A549 (cell line): ENCODE results near the gene MCM10. TPM values are rescaled to one million over a fixed set of nuclear protein-coding genes. Genes with fewer than 3 reads are reported as not detected.

ENCODE experiments used
- ATAC-seq, 2 experiments: fragments of 200-7000 bp in 1 of 2; fragments of >200 bp in 1 of 2; cut with Nextera tagmentation in 1 of 2; cut with Tn5 transposase in 1 of 2; 3 replicates each; pipeline versions ENCODE4 v1.8.0 to v1.9.1; 2018 to 2020; ENCODE audit warnings: mild to moderate bottlenecking in 1 of 2, moderate library complexity in 1 of 2
- CTCF ChIA-PET: fragments of 300-600 bp; sonication (Branson Sonifier 250); formaldehyde crosslinking; extraction: SDS; loops from one replicate; lab custom pipeline; 2021; ENCODE audit warnings: antibody characterized with exemption, inconsistent platforms; lab: Yijun Ruan, JAX
- POLR2A ChIA-PET: fragments of 350-600 bp; formaldehyde crosslinking; extraction: SDS; loops from one replicate; lab custom pipeline; 2021; ENCODE audit warnings: antibody characterized with exemption, inconsistent platforms; lab: Yijun Ruan, JAX
- DNase-seq, 2 experiments: peaks; one replicate each; pipeline versions ENCODE4 v3.0.0 to v3.0.0-alpha.2; 2011 to 2016; ENCODE audit warnings: low read depth in 1 of 2, low spot score in 1 of 2
- FAIRE-seq: peaks from 2 replicates; lab custom pipeline; 2011; peaks lifted over from hg19 to GRCh38; lab: Jason Lieb, UNC
- H3K27ac ChIP-seq, 2 experiments: fragments of >200 bp; sonication (Bioruptor Twin); formaldehyde crosslinking; 3 replicates each; pipeline ENCODE4 v1.5.1; 2016 to 2017
- H3K4me1 ChIP-seq: fragments of >200 bp; sonication (Bioruptor Twin); formaldehyde crosslinking; 3 replicates; pipeline ENCODE4 v1.6.1; 2016
- H3K4me2 ChIP-seq: fragments of >200 bp; sonication (Bioruptor Twin); formaldehyde crosslinking; 3 replicates; pipeline ENCODE4 v1.6.1; 2016
- H3K4me3 ChIP-seq: fragments of >200 bp; sonication (Bioruptor Twin); formaldehyde crosslinking; 3 replicates; pipeline ENCODE4 v1.5.1; 2016
- H3K9me3 ChIP-seq: fragments of >200 bp; sonication (Bioruptor Twin); formaldehyde crosslinking; 3 replicates; pipeline ENCODE4 v1.6.1; 2016
- CEBPB ChIP-seq, 2 experiments: fragments of >200 bp in 1 of 2; sonication (Bioruptor Twin) in 1 of 2; formaldehyde crosslinking in 1 of 2; IDR thresholded peaks; 2 replicates each; pipeline ENCODE4 v1.6.1; 2012 to 2016
- CHD4 ChIP-seq: fragments of 200-600 bp; sonication (generic); IDR thresholded peaks from 2 replicates; pipeline ENCODE4 v1.6.1; 2016; ENCODE audit warnings: antibody characterized with exemption, mild to moderate bottlenecking, borderline replicate concordance
- EHMT2 ChIP-seq: fragments of 200-600 bp; sonication (generic); IDR thresholded peaks from 2 replicates; pipeline ENCODE4 v1.6.1; 2016; ENCODE audit warnings: antibody characterized with exemption, low read depth, mild to moderate bottlenecking, moderate library complexity
- EP300 ChIP-seq, 2 experiments: fragments of >200 bp; sonication (Bioruptor Twin); formaldehyde crosslinking; IDR thresholded peaks; 2 replicates in 1 of 2; 3 replicates in 1 of 2; pipeline ENCODE4 v1.6.1; 2016 to 2017
- ESRRA ChIP-seq: fragments of 150-350 bp; IDR thresholded peaks from 2 replicates; pipeline ENCODE4 v1.6.1; 2014; ENCODE audit warnings: mild to moderate bottlenecking, low read length, borderline replicate concordance
- HDAC2 ChIP-seq: fragments of 200-600 bp; sonication (generic); IDR thresholded peaks from 2 replicates; pipeline ENCODE4 v1.6.1; 2016
- HOXA7 ChIP-seq: fragments of 250-450 bp; sonication (Bioruptor Pico); IDR thresholded peaks from 2 replicates; pipeline ENCODE4 v1.5.0; 2020; ENCODE audit warnings: mild to moderate bottlenecking, moderate library complexity
- JUN ChIP-seq, 2 experiments: fragments of >200 bp; sonication (Bioruptor Twin); formaldehyde crosslinking; IDR thresholded peaks; 2 replicates in 1 of 2; 3 replicates in 1 of 2; pipeline ENCODE4 v1.6.1; 2016 to 2017
- JUNB ChIP-seq: fragments of >200 bp; sonication (Bioruptor Twin); formaldehyde crosslinking; IDR thresholded peaks from 2 replicates; pipeline ENCODE4 v1.6.1; 2016
- MAZ ChIP-seq: fragments of 150-350 bp; IDR thresholded peaks from 2 replicates; pipeline ENCODE4 v1.6.1; 2014; ENCODE audit warnings: antibody characterized with exemption, low read depth, low read length, borderline replicate concordance
- NFE2L2 ChIP-seq: fragments of 150-350 bp; conservative IDR thresholded peaks from 2 replicates; pipeline ENCODE4 v1.6.1; 2014; ENCODE audit warnings: low read length
- RCOR1 ChIP-seq: fragments of 150-350 bp; IDR thresholded peaks from 2 replicates; pipeline ENCODE4 v1.6.1; 2014; ENCODE audit warnings: antibody characterized with exemption, low read length, low read depth
- RFX5 ChIP-seq: fragments of 450-650 bp; IDR thresholded peaks from 2 replicates; pipeline ENCODE4 v1.7.1; 2014; ENCODE audit warnings: antibody characterized with exemption, mild to moderate bottlenecking, moderate library complexity
- SMC3 ChIP-seq: fragments of >200 bp; sonication (Bioruptor Twin); formaldehyde crosslinking; IDR thresholded peaks from 3 replicates; pipeline ENCODE4 v1.6.1; 2018; ENCODE audit warnings: inconsistent platforms
- TP53 ChIP-seq: fragments of 250-450 bp; sonication (Bioruptor Pico); IDR thresholded peaks from 2 replicates; pipeline ENCODE4 v1.5.0; 2021; ENCODE audit warnings: mild to moderate bottlenecking, moderate library complexity
- WGBS: methylation state at CpG from one replicate; pipeline ENCODE4 v1.1.6; 2017; ENCODE audit errors: missing lambda C conversion rate; 5-methylcytosine and 5-hydroxymethylcytosine counted together
- polyA plus RNA-seq, 4 experiments: library from polyadenylated mRNA; depleted of rRNA in 3 of 4; stranded (reverse); fragments of >200 nt; fragmentation: RNase III in 1 of 4; extraction: RNeasy Plus Mini Kit Qiagen cat#74134 plus additional on column Dnase treatment in 1 of 4; gene quantifications; 2 replicates in 3 of 4; 3 replicates in 1 of 4; pipeline ENCODE4 v1.2.3, GENCODE V29; 2011 to 2017
- TF ChIP-seq, protein P1 (sequence below): fragments of >200 bp; sonication (Bioruptor Twin); formaldehyde crosslinking; IDR thresholded peaks from 2 replicates; pipeline ENCODE4 v1.6.1; 2016
- TF ChIP-seq, protein P2 (sequence below): fragments of 450-650 bp; IDR thresholded peaks from 2 replicates; pipeline ENCODE4 v1.6.1; 2014; ENCODE audit warnings: antibody characterized with exemption
- TF ChIP-seq, protein P3 (sequence below): fragments of 200-600 bp; sonication (generic); IDR thresholded peaks from 2 replicates; pipeline ENCODE4 v1.6.1; 2016; ENCODE audit warnings: antibody characterized with exemption, mild to moderate bottlenecking, moderate library complexity
- TF ChIP-seq, protein P4 (sequence below): IDR thresholded peaks from 2 replicates; pipeline ENCODE4 v1.6.1; 2012

Gene MCM10
- polyA plus RNA-seq, 2 of the 4 experiments (the other 2 are of a cell fraction), result 24.3 to 24.4 TPM

DNA sequence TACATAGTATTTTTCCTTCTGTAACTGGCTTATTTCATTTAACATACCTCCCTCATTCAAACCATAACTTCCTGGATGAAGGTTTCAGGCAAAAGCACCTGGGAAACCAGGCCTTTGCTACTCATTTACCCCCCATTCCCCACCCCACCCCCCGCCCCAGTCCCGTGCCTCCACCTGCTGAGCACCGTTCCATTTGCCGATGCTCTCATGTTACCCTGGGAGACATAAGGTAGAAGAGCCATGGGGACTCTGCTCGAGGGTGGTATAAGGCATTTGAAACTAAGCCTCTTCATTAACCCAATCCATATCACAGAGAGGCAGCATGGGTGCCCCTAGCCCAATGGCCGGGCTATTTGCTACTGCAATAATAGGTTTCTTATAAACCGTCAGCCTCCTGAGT lies 22.2 kb upstream of the MCM10 start:
- POLR2A ChIA-PET, result no interaction called here
- 79% methylated on average over 4 of the region's 7 CpGs for WGBS
- Histone ChIP-seq H3K4me1 (no peaks in the 10 kb centered on the region), H3K27ac (no peak overlapping the region), H3K4me3 (no peak overlapping the region), H3K9me3 (no peaks in the 10 kb centered on the region), H3K4me2 (no peak overlapping the region)
- no peak for ATAC-seq
- no peak for FAIRE-seq
- TF ChIP-seq, protein P1, sequence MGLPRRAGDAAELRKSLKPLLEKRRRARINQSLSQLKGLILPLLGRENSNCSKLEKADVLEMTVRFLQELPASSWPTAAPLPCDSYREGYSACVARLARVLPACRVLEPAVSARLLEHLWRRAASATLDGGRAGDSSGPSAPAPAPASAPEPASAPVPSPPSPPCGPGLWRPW, result no peak
- no peak for TF ChIP-seq SMC3
- TF ChIP-seq NFE2L2, result no peak
- no peak for TF ChIP-seq RCOR1
- no peak for TF ChIP-seq JUN (IDR thresholded peaks at IDR 0.05)
- TF ChIP-seq MAZ, result no peak
- TF ChIP-seq JUNB, result no peak
- no peak for TF ChIP-seq CEBPB (IDR thresholded peaks at IDR 0.05)
- TF ChIP-seq TP53 (CRISPR knock-in tag), result no peak
- no peak for TF ChIP-seq EP300 (IDR thresholded peaks at IDR 0.05)
- TF ChIP-seq, protein P2, sequence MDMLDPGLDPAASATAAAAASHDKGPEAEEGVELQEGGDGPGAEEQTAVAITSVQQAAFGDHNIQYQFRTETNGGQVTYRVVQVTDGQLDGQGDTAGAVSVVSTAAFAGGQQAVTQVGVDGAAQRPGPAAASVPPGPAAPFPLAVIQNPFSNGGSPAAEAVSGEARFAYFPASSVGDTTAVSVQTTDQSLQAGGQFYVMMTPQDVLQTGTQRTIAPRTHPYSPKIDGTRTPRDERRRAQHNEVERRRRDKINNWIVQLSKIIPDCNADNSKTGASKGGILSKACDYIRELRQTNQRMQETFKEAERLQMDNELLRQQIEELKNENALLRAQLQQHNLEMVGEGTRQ, result no peak
- TF ChIP-seq EHMT2, result no peak
- CTCF ChIA-PET, result interaction anchor here (0.6 to 1.1 kb wide), 3 partner anchors 10 to 22 kb away, joined by 3 read pairs; no protein-coding TSS in a partner anchor
- DNase-seq, result no peak

DNA sequence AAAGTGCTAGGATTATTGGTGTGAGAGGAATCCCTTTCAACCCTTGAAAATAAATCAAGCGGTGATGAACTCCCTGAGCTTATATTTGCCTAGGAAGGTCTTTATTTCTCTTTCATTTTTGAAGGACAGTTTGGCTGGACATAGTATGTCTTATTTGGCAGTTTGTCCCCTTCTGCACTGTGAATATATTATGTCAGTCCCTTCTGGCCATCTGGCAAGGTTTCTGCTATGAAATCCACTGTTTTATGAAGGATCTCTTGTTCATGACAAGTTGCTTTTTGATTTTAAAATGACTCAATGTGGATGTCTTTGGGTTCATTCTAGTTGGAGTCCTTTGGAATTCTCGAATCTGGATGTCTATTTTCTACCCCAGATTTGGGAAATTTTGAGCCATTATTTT lies 21.7 kb upstream of the MCM10 start:
- Histone ChIP-seq H3K27ac (no peak overlapping the region), H3K4me2 (no peak overlapping the region), H3K4me3 (no peak overlapping the region), H3K9me3 (no peaks in the 10 kb centered on the region), H3K4me1 (no peaks in the 10 kb centered on the region)
- FAIRE-seq (no peak), ATAC-seq (no peak), DNase-seq (no peak)
- TF ChIP-seq, protein P3, sequence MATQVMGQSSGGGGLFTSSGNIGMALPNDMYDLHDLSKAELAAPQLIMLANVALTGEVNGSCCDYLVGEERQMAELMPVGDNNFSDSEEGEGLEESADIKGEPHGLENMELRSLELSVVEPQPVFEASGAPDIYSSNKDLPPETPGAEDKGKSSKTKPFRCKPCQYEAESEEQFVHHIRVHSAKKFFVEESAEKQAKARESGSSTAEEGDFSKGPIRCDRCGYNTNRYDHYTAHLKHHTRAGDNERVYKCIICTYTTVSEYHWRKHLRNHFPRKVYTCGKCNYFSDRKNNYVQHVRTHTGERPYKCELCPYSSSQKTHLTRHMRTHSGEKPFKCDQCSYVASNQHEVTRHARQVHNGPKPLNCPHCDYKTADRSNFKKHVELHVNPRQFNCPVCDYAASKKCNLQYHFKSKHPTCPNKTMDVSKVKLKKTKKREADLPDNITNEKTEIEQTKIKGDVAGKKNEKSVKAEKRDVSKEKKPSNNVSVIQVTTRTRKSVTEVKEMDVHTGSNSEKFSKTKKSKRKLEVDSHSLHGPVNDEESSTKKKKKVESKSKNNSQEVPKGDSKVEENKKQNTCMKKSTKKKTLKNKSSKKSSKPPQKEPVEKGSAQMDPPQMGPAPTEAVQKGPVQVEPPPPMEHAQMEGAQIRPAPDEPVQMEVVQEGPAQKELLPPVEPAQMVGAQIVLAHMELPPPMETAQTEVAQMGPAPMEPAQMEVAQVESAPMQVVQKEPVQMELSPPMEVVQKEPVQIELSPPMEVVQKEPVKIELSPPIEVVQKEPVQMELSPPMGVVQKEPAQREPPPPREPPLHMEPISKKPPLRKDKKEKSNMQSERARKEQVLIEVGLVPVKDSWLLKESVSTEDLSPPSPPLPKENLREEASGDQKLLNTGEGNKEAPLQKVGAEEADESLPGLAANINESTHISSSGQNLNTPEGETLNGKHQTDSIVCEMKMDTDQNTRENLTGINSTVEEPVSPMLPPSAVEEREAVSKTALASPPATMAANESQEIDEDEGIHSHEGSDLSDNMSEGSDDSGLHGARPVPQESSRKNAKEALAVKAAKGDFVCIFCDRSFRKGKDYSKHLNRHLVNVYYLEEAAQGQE, result no peak
- no peak for TF ChIP-seq ESRRA
- no peak for TF ChIP-seq TP53 (CRISPR knock-in tag)
- TF ChIP-seq RFX5, result no peak
- no peak for TF ChIP-seq CHD4
- no peak for TF ChIP-seq HOXA7 (CRISPR knock-in tag)
- TF ChIP-seq, protein P4, sequence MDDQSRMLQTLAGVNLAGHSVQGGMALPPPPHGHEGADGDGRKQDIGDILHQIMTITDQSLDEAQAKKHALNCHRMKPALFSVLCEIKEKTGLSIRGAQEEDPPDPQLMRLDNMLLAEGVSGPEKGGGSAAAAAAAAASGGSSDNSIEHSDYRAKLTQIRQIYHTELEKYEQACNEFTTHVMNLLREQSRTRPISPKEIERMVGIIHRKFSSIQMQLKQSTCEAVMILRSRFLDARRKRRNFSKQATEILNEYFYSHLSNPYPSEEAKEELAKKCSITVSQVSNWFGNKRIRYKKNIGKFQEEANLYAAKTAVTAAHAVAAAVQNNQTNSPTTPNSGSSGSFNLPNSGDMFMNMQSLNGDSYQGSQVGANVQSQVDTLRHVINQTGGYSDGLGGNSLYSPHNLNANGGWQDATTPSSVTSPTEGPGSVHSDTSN, result no peak
- no peak for TF ChIP-seq HDAC2
- ChIA-PET CTCF (interaction anchor here (0.6 to 1.8 kb wide), 4 partner anchors 9 to 22 kb away, joined by 3 to 4 read pairs (median 3); no protein-coding TSS in a partner anchor), POLR2A (no interaction called here)
- WGBS, result 56% methylated on average over 2 of the region's 2 CpGs
